B cell (primary cell): ENCODE data around the gene SLC29A3. TPM values are rescaled to one million over a fixed set of nuclear protein-coding genes. Genes with fewer than 3 reads are reported as not detected.

Experiments used
- ATAC-seq: fragments of 200-7000 bp; cut with Tn5 transposase; one replicate; pipeline ENCODE4 v1.10.0; 2021; ENCODE audit warnings: low read depth, mild to moderate bottlenecking, moderate number of reproducible peaks, moderate library complexity
- CTCF ChIA-PET: fragments of 350-600 bp; sonication (Branson Sonifier 250); formaldehyde crosslinking; loops from one replicate; lab custom pipeline; 2021; ENCODE audit warnings: antibody characterized with exemption, inconsistent platforms; lab: Charles Lee
- POLR2A ChIA-PET: fragments of 350-600 bp; sonication (Branson Sonifier 250); formaldehyde crosslinking; loops from one replicate; lab custom pipeline; 2021; ENCODE audit warnings: antibody characterized with exemption; lab: Charles Lee
- DNase-seq: peaks from one replicate; pipeline ENCODE4 v3.0.0; 2013
- H2AFZ ChIP-seq: 2 replicates; pipeline ENCODE4 v1.6.1; 2012; ENCODE audit warnings: mild to moderate bottlenecking, low read depth, low read length; ENCODE audit not compliant: insufficient read depth, poor library complexity, severe bottlenecking
- H3K27ac ChIP-seq, 2 donors: 1 replicate in 1 of 2; 2 replicates in 1 of 2; pipeline ENCODE4 v1.5.1; 2012 to 2013; ENCODE audit warnings: low read length in 2 of 2, mild to moderate bottlenecking in 2 of 2, moderate library complexity in 1 of 2
- H3K27me3 ChIP-seq, 4 experiments: fragments of 200-600 bp in 1 of 4; sonication (generic) in 1 of 4; replicated peaks in 1 of 4; 1 replicate in 2 of 4; 2 replicates in 2 of 4; pipeline versions ENCODE4 v1.6.1 to v1.7.0; 2013 to 2016; ENCODE audit warnings: low read length in 3 of 4, mild to moderate bottlenecking in 2 of 4, mixed read lengths in 1 of 4, moderate library complexity in 1 of 4; ENCODE audit not compliant: insufficient read depth in 4 of 4, control insufficient read depth in 3 of 4; ENCODE audit errors: control extremely low read depth in 1 of 4
- H3K36me3 ChIP-seq, 2 experiments: replicated peaks in 1 of 2; 1 replicate in 1 of 2; 2 replicates in 1 of 2; pipeline versions ENCODE4 v1.6.1 to v1.7.1; 2013; ENCODE audit warnings: low read length in 1 of 2; ENCODE audit not compliant: insufficient read depth in 2 of 2, control insufficient read depth in 1 of 2; ENCODE audit errors: control extremely low read depth in 1 of 2, extremely low read depth in 1 of 2
- H3K4me1 ChIP-seq, 2 donors: fragments of 200-600 bp in 1 of 2; sonication (generic) in 1 of 2; 1 replicate in 1 of 2; 2 replicates in 1 of 2; pipeline versions ENCODE4 v1.5.1 to v1.6.1; 2013 to 2017; ENCODE audit warnings: low read length in 2 of 2; ENCODE audit not compliant: control insufficient read depth in 2 of 2, insufficient read depth in 2 of 2
- H3K4me2 ChIP-seq: replicated peaks from 2 replicates; pipeline ENCODE3; 2012; ENCODE audit warnings: mild to moderate bottlenecking, low read depth, low read length; ENCODE audit not compliant: poor library complexity, severe bottlenecking
- H3K4me3 ChIP-seq, 5 experiments: fragments of 200-600 bp in 1 of 5; sonication (generic) in 1 of 5; 1 replicate in 3 of 5; 2 replicates in 2 of 5; pipeline versions ENCODE4 v1.5.1 to v1.7.0; 2011 to 2016; ENCODE audit warnings: low read length in 4 of 5, mild to moderate bottlenecking in 4 of 5, low read depth in 2 of 5, control low read depth in 1 of 5, moderate library complexity in 1 of 5; ENCODE audit not compliant: insufficient read depth in 1 of 5; ENCODE audit errors: control extremely low read depth in 1 of 5, extremely low read depth in 1 of 5
- H3K79me2 ChIP-seq: fragments of 200-600 bp; sonication (generic); one replicate; pipeline ENCODE4 v1.6.0; 2016; ENCODE audit warnings: low read length; ENCODE audit not compliant: control insufficient read depth, insufficient read depth
- H3K9ac ChIP-seq: fragments of 200-600 bp; sonication (generic); 2 replicates; pipeline ENCODE4 v1.6.1; 2017; ENCODE audit warnings: mild to moderate bottlenecking, low read length, moderate library complexity
- H3K9me3 ChIP-seq, 3 donors: one replicate each; pipeline versions ENCODE4 v1.6.1 to v1.7.1; 2013; ENCODE audit warnings: low read length in 2 of 3; ENCODE audit not compliant: control insufficient read depth in 2 of 3, insufficient read depth in 1 of 3; ENCODE audit errors: control extremely low read depth in 1 of 3
- H4K20me1 ChIP-seq: 2 replicates; pipeline ENCODE4 v1.6.0; 2012; ENCODE audit warnings: mild to moderate bottlenecking, low read length; ENCODE audit not compliant: insufficient read depth, control insufficient read depth, poor library complexity, severe bottlenecking
- H3K27ac Mint-ChIP-seq: one replicate; pipeline ENCODE4 v1.8.0; 2021; ENCODE audit warnings: mixed read lengths
- H3K27me3 Mint-ChIP-seq: one replicate; pipeline ENCODE4 v1.8.0; 2021; ENCODE audit warnings: mixed read lengths
- H3K4me1 Mint-ChIP-seq: one replicate; pipeline ENCODE4 v1.8.0; 2021; ENCODE audit warnings: mixed read lengths
- H3K4me3 Mint-ChIP-seq: one replicate; pipeline ENCODE4 v1.8.0; 2021; ENCODE audit warnings: mixed read lengths
- H3K9me3 Mint-ChIP-seq: one replicate; pipeline ENCODE4 v1.8.0; 2022; ENCODE audit warnings: mixed read lengths; ENCODE audit not compliant: insufficient read depth
- CTCF ChIP-seq: fragments of 200-600 bp; IDR thresholded peaks from one replicate; pipeline ENCODE4 v1.8.0; 2022; ENCODE audit warnings: antibody characterized with exemption, mild to moderate bottlenecking
- EZH2 ChIP-seq: IDR thresholded peaks from 2 replicates; pipeline ENCODE4 v1.6.1; 2012; ENCODE audit warnings: borderline replicate concordance, low read depth, mild to moderate bottlenecking, moderate library complexity, low read length; ENCODE audit not compliant: insufficient read depth, poor library complexity, severe bottlenecking
- WGBS: methylation state at CpG from one replicate; pipeline ENCODE4 v1.1.5; 2013; ENCODE audit warnings: missing lambda C conversion rate; ENCODE audit not compliant: insufficient coverage; 5-methylcytosine and 5-hydroxymethylcytosine counted together
- intact Hi-C: fragments of 100-400 bp; cut with micrococcal nuclease; formaldehyde crosslinking; loops from one replicate; pipeline ENCODE4 v1.10.0; 2022
- polyA plus RNA-seq: library from polyadenylated mRNA; depleted of rRNA; stranded (reverse); fragments of >200 nt; gene quantifications from 2 replicates; pipeline ENCODE4 v1.2.3, GENCODE V29; 2012
- total RNA-seq, 2 donors: library from RNA; stranded (reverse); fragments of 120-200 nt in 1 of 2; gene quantifications; 1 replicate in 1 of 2; 2 replicates in 1 of 2; pipeline versions ENCODE4 v1.2.3 to v1.2.4, GENCODE V29; 2013 to 2022

The SLC29A3 gene
- total and polyA plus RNA-seq, 2 donors (not counting 1 experiment from before 2014, with no cell fraction given) = 4.5 to 8.2 TPM

- Mint-ChIP-seq H3K27ac (no peak overlapping the region), H3K4me3 (no peak overlapping the region)
- peaks cover 0 to 52% (median 19%) of the 10 kb centered on the region in 4 experiments for H3K27me3 ChIP-seq
Observed at GRCh38 chr10:71392791-71393781, 74.0 kb downstream of the SLC29A3 start.

More at GRCh38 chr10:71392791-71393781, 74.0 kb downstream of the SLC29A3 start:
- 86% methylated on average over 16 of the region's 16 CpGs for WGBS
- H3K4me1 ChIP-seq = peaks cover 15 to 16% of the 10 kb centered on the region in 2 donors
- H3K36me3 ChIP-seq = no peaks in the 10 kb centered on the region
- no peak overlapping the region for H2AFZ ChIP-seq
- H3K79me2 ChIP-seq = no peaks in the 10 kb centered on the region
- no peak for TF ChIP-seq CTCF
- TF ChIP-seq EZH2 = no peak
- ATAC-seq (no peak), DNase-seq (no peak)
- H3K9me3 Mint-ChIP-seq = no peaks in the 10 kb centered on the region
- H3K4me3 ChIP-seq = no peak overlapping the region
- no peaks in the 10 kb centered on the region for H4K20me1 ChIP-seq
- no peak overlapping the region for H3K27ac ChIP-seq
- intact Hi-C loops = no loop called here
- H3K4me2 ChIP-seq = no peak overlapping the region
- H3K9ac ChIP-seq = no peak overlapping the region
- H3K27me3 Mint-ChIP-seq = peaks cover 55% of the 10 kb centered on the region
- ChIA-PET CTCF (interaction anchor here (1.0 to 2.7 kb wide), 3 partner anchors 9 to 73 kb away, joined by 3 to 10 read pairs (median 4); partner anchors contain the start of gene SLC29A3), POLR2A (no interaction called here)
- H3K4me1 Mint-ChIP-seq = peaks cover 10% of the 10 kb centered on the region
- H3K9me3 ChIP-seq = peaks cover 0 to 10% (median 0%) of the 10 kb centered on the region in 3 donors
